K562 (cell line): Measurements from ENCODE around the gene RFX7. TPM values are rescaled to one million over a fixed set of nuclear protein-coding genes. Genes with fewer than 3 reads are reported as not detected.
A peak's percentile ranks its signal among the peaks of the same experiment; 100 is the strongest.

Experiments used
- EHMT2 ChIP-seq: fragments of 450-650 bp; IDR thresholded peaks from 2 replicates; pipeline ENCODE4 v1.6.1; 2018; ENCODE audit warnings: antibody characterized with exemption
- FOXA1 ChIP-seq: fragments of 450-650 bp; IDR thresholded peaks from 2 replicates; pipeline ENCODE4 v1.6.1; 2016; ENCODE audit warnings: mild to moderate bottlenecking, borderline replicate concordance
- LCOR ChIP-seq: sonication (generic); formaldehyde crosslinking; IDR thresholded peaks from 2 replicates; pipeline ENCODE4 v1.8.0; 2022; ENCODE audit warnings: mild to moderate bottlenecking, missing genetic modification reagents
- LEF1 ChIP-seq: fragments of 450-650 bp; IDR thresholded peaks from 2 replicates; pipeline ENCODE4 v1.6.1; 2016; ENCODE audit warnings: mild to moderate bottlenecking
- MCM2 ChIP-seq: fragments of 450-650 bp; IDR thresholded peaks from 2 replicates; pipeline ENCODE4 v1.6.1; 2017; ENCODE audit warnings: low read depth, mild to moderate bottlenecking
- MCM5 ChIP-seq: fragments of 450-650 bp; IDR thresholded peaks from 2 replicates; pipeline ENCODE4 v1.6.1; 2016; ENCODE audit warnings: low read depth
- MTF1 ChIP-seq: fragments of 250-450 bp; sonication (Bioruptor Pico); IDR thresholded peaks from 2 replicates; pipeline ENCODE4 v1.9.0; 2021; ENCODE audit warnings: moderate library complexity, mild to moderate bottlenecking, inconsistent platforms, borderline replicate concordance
- MYC ChIP-seq, 2 experiments: fragments of 250-450 bp in 1 of 2; sonication (Bioruptor Pico) in 1 of 2; IDR thresholded peaks; 2 replicates each; pipeline versions ENCODE4 v1.5.1 to v1.6.1; 2012 to 2021; ENCODE audit warnings: low read depth in 2 of 2, borderline replicate concordance in 1 of 2, improper control_type of control experiment in 1 of 2, low read length in 1 of 2, mild to moderate bottlenecking in 1 of 2, moderate library complexity in 1 of 2
- RBBP5 ChIP-seq: fragments of 200-600 bp; sonication (generic); IDR thresholded peaks from 2 replicates; pipeline ENCODE4 v1.6.1; 2012; ENCODE audit warnings: borderline replicate concordance, mild to moderate bottlenecking, low read length, control low read depth, inconsistent platforms; ENCODE audit not compliant: insufficient read depth, poor library complexity, severe bottlenecking
- SMARCA4 ChIP-seq: fragments of 450-650 bp; IDR thresholded peaks from 2 replicates; pipeline ENCODE4 v1.6.1; 2016
- TBL1XR1 ChIP-seq, 2 experiments: IDR thresholded peaks; 2 replicates each; pipeline ENCODE4 v1.6.1; 2012; ENCODE audit warnings: improper control_type of control experiment in 2 of 2, low read length in 2 of 2, mild to moderate bottlenecking in 1 of 2
- ZNF143 ChIP-seq: sonication (generic); formaldehyde crosslinking; IDR thresholded peaks from 2 replicates; pipeline ENCODE4 v1.9.0; 2022; ENCODE audit warnings: mild to moderate bottlenecking, missing genetic modification reagents
- ZNF384 ChIP-seq: IDR thresholded peaks from 2 replicates; pipeline ENCODE4 v1.6.1; 2012; ENCODE audit warnings: low read depth, low read length, improper control_type of control experiment
- polyA plus RNA-seq, 8 experiments: library from polyadenylated mRNA; depleted of rRNA in 4 of 8; stranded (reverse) in 5 of 8; unstranded in 3 of 8; fragments of >200 nt; fragmentation: Nextera tagmentation in 2 of 8; fragmentation: Illumina TruSeq in 1 of 8; extraction: Ambion mirVana in 2 of 8; extraction: Trizol in 1 of 8; gene quantifications; 2 replicates each; pipeline versions ENCODE4 v1.2.1 to v1.2.3, GENCODE V29; 2011 to 2014; ENCODE audit warnings: inconsistent platforms in 1 of 8, missing spikeins in 1 of 8
- total RNA-seq, 7 experiments: library from RNA; depleted of rRNA in 6 of 7; stranded (reverse); fragments of >200 nt in 6 of 7; fragmentation: Illumina TruSeq in 2 of 7; extraction: Trizol in 2 of 7; gene quantifications; 2 replicates each; pipeline versions ENCODE4 v1.2.1 to v1.2.3, GENCODE V29; 2011 to 2021; ENCODE audit warnings: low replicate concordance in 1 of 7
- TF ChIP-seq, protein P1 (sequence below): fragments of 250-450 bp; sonication (Bioruptor Pico); IDR thresholded peaks from 2 replicates; pipeline ENCODE4 v1.8.0; 2021; ENCODE audit warnings: mild to moderate bottlenecking, moderate library complexity
- TF ChIP-seq, protein P2 (sequence below): sonication (generic); formaldehyde crosslinking; IDR thresholded peaks from 2 replicates; pipeline ENCODE4 v1.8.1; 2022; ENCODE audit warnings: missing genetic modification reagents
- TF ChIP-seq, protein P3 (sequence below): fragments of 250-450 bp; sonication (Bioruptor Pico); IDR thresholded peaks from 2 replicates; pipeline ENCODE4 v1.5.0; 2021; ENCODE audit warnings: mild to moderate bottlenecking, moderate library complexity
- TF ChIP-seq, protein P4 (sequence below): sonication (generic); formaldehyde crosslinking; IDR thresholded peaks from 2 replicates; pipeline ENCODE4 v1.8.1; 2023; ENCODE audit warnings: mild to moderate bottlenecking, missing genetic modification reagents

RFX7 gene
- total and polyA plus RNA-seq, 9 of the 15 experiments (the other 6 are each of a cell fraction or from before 2014, with no cell fraction given): 2.4 to 17.9 (median 6.3) TPM

DNA sequence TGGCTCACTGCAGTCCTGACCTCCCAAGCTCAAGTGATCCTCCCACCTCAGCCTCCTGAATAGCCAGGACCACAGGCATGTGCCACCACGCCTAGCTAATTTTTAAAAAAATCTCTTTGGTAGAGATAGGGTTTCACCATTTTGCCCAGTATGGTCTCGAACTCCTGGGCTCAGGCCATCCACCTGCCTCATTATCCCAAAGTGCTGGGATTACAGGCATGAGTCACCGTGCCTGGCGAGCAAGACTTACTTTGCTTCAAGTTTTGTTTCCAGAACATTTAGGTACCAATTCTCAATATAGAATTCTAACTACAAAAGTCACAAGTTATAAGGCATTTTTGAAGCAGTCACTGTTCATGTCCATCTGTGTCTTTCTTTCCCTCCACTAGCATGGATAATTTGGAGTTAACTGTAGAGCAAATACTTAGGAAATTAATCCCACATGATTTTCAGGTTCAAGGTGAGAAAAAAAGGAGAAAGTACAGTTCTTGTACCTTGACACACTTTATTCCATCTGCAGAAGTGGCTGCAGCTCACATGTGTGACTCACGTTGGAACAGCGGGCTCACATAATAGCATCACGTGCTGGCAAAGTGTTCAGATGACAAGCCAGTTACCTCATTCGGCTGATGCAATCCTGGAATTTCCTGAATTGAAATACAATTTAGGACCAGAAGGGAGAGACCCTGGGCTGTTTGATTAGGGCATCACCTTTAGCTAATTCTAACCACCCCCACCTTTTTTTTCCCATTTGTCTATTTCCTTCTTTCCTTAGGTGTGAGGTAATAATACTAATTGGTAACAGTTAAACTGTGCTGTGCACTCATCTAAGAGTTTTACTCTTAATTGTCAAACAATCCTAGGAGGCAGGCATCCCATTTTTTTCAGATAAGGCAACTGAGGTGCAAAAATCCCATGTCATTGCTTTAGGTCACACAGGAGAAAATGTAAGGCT is 203.3 kb downstream of the RFX7 start (continued):
- TF ChIP-seq MCM5 (no peak), FOXA1 (no peak), SMARCA4 (peak; percentile 61; the same call in 1 of the 2 replicates), LEF1 (peak; percentile 73; the same call in 1 of the 2 replicates), MTF1 (CRISPR knock-in tag) (0 out of 2 replicates have a peak, but pooled peaks have one; percentile 36), LCOR (CRISPR knock-in tag) (peak; percentile 55; the same call in 1 of the 2 replicates), ZNF143 (CRISPR knock-in tag) (no peak), EHMT2 (no peak), MYC (IDR thresholded peaks at IDR 0.05; ENCODE audit: low read depth, low read length) (peak; percentile 94), MYC (CRISPR knock-in tag; IDR thresholded peaks at IDR 0.05; ENCODE audit: borderline replicate concordance, low read depth) (peak; percentile 69; the same call in 1 of the 2 replicates), TBL1XR1 (IDR thresholded peaks at IDR 0.05; ENCODE audit: low read length in 2 of 2) (no peak), MCM2 (no peak), ZNF384 (no peak), RBBP5 (no peak)
- TF ChIP-seq, protein P1, sequence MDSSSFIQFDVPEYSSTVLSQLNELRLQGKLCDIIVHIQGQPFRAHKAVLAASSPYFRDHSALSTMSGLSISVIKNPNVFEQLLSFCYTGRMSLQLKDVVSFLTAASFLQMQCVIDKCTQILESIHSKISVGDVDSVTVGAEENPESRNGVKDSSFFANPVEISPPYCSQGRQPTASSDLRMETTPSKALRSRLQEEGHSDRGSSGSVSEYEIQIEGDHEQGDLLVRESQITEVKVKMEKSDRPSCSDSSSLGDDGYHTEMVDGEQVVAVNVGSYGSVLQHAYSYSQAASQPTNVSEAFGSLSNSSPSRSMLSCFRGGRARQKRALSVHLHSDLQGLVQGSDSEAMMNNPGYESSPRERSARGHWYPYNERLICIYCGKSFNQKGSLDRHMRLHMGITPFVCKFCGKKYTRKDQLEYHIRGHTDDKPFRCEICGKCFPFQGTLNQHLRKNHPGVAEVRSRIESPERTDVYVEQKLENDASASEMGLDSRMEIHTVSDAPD (CRISPR knock-in tag): no peak
- TF ChIP-seq, protein P2, sequence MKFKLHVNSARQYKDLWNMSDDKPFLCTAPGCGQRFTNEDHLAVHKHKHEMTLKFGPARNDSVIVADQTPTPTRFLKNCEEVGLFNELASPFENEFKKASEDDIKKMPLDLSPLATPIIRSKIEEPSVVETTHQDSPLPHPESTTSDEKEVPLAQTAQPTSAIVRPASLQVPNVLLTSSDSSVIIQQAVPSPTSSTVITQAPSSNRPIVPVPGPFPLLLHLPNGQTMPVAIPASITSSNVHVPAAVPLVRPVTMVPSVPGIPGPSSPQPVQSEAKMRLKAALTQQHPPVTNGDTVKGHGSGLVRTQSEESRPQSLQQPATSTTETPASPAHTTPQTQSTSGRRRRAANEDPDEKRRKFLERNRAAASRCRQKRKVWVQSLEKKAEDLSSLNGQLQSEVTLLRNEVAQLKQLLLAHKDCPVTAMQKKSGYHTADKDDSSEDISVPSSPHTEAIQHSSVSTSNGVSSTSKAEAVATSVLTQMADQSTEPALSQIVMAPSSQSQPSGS: no peak; the same call in 1 of the 2 replicates
- TF ChIP-seq, protein P3, sequence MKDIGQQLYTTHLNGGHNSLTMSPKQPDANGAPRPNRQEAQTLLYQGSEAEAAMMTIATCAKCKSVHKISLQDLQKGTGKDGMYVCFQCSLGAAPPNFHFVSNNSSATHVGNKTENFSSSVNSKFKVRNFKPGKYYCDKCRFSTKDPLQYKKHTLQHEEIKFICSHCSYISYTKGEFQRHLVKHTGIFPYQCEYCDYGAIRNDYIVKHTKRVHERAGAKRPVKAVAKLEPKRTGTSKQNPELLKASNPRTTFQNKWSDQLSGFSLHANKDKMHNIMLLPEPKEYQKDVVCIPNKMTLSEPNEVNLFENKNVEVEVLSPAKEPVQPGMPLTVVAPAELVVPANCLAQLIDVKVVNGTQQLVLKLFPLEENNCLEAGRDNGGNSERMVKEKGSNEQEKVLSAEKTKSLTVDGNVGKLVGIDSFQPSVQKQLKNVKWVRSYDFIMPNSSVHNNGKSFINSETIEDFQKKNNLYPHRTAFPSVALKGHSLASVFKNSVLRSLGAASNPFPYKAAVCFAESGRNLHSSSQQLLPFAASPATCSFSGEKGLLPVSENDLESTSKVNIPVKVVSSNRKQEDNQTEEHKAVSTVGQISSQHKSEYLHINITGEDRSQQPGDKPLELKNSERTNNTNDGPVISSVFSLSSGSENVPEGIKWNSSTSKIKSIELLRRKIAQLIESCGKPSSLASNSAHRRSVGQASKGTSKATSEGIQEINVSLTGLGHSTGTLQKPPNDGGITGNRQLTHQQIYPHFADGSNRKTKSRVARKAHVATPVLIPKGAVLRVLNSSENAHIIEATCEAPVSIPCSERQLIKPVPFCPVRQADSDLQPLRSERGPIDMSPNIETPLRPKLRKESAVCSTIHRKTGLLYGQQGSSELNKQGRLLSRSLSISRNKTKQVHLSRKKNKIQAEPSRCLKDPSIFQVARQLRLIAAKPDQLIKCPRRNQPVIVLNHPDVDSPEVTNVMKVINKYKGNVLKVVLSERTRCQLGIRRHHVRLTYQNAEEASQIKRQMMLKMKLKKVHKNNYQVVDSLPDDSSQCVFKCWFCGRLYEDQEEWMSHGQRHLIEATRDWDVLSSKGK (CRISPR knock-in tag): no peak
- TF ChIP-seq, protein P4, sequence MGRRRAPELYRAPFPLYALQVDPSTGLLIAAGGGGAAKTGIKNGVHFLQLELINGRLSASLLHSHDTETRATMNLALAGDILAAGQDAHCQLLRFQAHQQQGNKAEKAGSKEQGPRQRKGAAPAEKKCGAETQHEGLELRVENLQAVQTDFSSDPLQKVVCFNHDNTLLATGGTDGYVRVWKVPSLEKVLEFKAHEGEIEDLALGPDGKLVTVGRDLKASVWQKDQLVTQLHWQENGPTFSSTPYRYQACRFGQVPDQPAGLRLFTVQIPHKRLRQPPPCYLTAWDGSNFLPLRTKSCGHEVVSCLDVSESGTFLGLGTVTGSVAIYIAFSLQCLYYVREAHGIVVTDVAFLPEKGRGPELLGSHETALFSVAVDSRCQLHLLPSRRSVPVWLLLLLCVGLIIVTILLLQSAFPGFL: no peak
